H1 (cell line): ENCODE measurements around the gene ENKD1. TPM values are rescaled to one million over a fixed set of nuclear protein-coding genes. Genes with fewer than 3 reads are reported as not detected.

ENCODE experiments used
- CTCF ChIA-PET: fragments of 300-600 bp; sonication (Branson Sonifier 250); formaldehyde crosslinking; loops from one replicate; lab custom pipeline; 2021; ENCODE audit not compliant: partially characterized antibody; lab: Charles Lee
- POLR2A ChIA-PET: fragments of 300-600 bp; sonication (Branson Sonifier 250); formaldehyde crosslinking; loops from one replicate; lab custom pipeline; 2021; ENCODE audit warnings: inconsistent platforms; ENCODE audit not compliant: partially characterized antibody; lab: Charles Lee
- DNase-seq, 2 experiments: peaks; one replicate each; pipeline versions ENCODE4 v3.0.0 to v3.0.0-alpha.2; 2010 to 2022; ENCODE audit warnings: low spot score in 2 of 2, low read depth in 1 of 2, mixed read lengths in 1 of 2
- FAIRE-seq: peaks from 2 replicates; lab custom pipeline; 2011; peaks lifted over from hg19 to GRCh38; lab: Jason Lieb, UNC
- H2AFZ ChIP-seq: 2 replicates; pipeline ENCODE4 v1.8.1; 2012; ENCODE audit warnings: low read length, inconsistent platforms
- H2AK5ac ChIP-seq: 2 replicates; pipeline ENCODE4 v1.6.1; 2013; ENCODE audit warnings: low read depth, low read length
- H2BK120ac ChIP-seq: replicated peaks from 2 replicates; pipeline ENCODE3; 2013; ENCODE audit warnings: low read depth, low read length, inconsistent platforms
- H2BK12ac ChIP-seq: 2 replicates; pipeline ENCODE4 v1.6.1; 2013; ENCODE audit warnings: low read depth, low read length
- H2BK15ac ChIP-seq: 2 replicates; pipeline ENCODE4 v1.6.1; 2013; ENCODE audit warnings: low read length
- H2BK20ac ChIP-seq: 2 replicates; pipeline ENCODE4 v1.6.1; 2013; ENCODE audit warnings: low read length
- H2BK5ac ChIP-seq: 2 replicates; pipeline ENCODE4 v1.6.1; 2013; ENCODE audit warnings: low read depth, low read length
- H3K14ac ChIP-seq: 2 replicates; pipeline ENCODE4 v1.6.1; 2013; ENCODE audit warnings: inconsistent platforms; ENCODE audit not compliant: insufficient read length
- H3K18ac ChIP-seq: 2 replicates; pipeline ENCODE4 v1.6.1; 2013; ENCODE audit warnings: low read length; ENCODE audit errors: extremely low read depth
- H3K23ac ChIP-seq: 2 replicates; pipeline ENCODE4 v1.6.1; 2013; ENCODE audit warnings: inconsistent platforms; ENCODE audit not compliant: insufficient read length
- H3K23me2 ChIP-seq: 2 replicates; pipeline ENCODE4 v1.6.1; 2013; ENCODE audit warnings: low read depth, low read length
- H3K27ac ChIP-seq: 2 replicates; pipeline ENCODE4 v1.6.1; 2011; ENCODE audit warnings: low read depth, low read length, inconsistent platforms
- H3K27me3 ChIP-seq, 4 experiments: replicated peaks in 1 of 4; 1 replicate in 1 of 4; 2 replicates in 3 of 4; pipeline versions ENCODE4 v1.6.1 to v1.8.1; 2011 to 2013; ENCODE audit warnings: low read length in 3 of 4, mild to moderate bottlenecking in 3 of 4, inconsistent platforms in 2 of 4, mixed read lengths in 2 of 4, moderate library complexity in 1 of 4; ENCODE audit not compliant: control insufficient read depth in 3 of 4, insufficient read depth in 3 of 4; ENCODE audit errors: extremely low read depth in 1 of 4
- H3K36me3 ChIP-seq, 4 experiments: 2 replicates each; pipeline versions ENCODE4 v1.6.1 to v1.8.1; 2011 to 2013; ENCODE audit warnings: mild to moderate bottlenecking in 4 of 4, low read length in 3 of 4, moderate library complexity in 2 of 4, control low read depth in 1 of 4, inconsistent platforms in 1 of 4; ENCODE audit not compliant: insufficient read depth in 4 of 4, control insufficient read depth in 2 of 4
- H3K4ac ChIP-seq: replicated peaks from 2 replicates; pipeline ENCODE3; 2013; ENCODE audit warnings: low read length, low read depth, mixed read lengths, inconsistent platforms; ENCODE audit not compliant: insufficient read length
- H3K4me1 ChIP-seq, 4 experiments: replicated peaks in 1 of 4; 1 replicate in 1 of 4; 2 replicates in 3 of 4; pipeline versions ENCODE4 v1.6.1 to v1.8.1; 2011 to 2013; ENCODE audit warnings: low read length in 3 of 4, inconsistent platforms in 2 of 4, mixed read lengths in 1 of 4; ENCODE audit not compliant: insufficient read depth in 4 of 4, control insufficient read depth in 3 of 4
- H3K4me2 ChIP-seq, 2 experiments: 2 replicates each; pipeline versions ENCODE4 v1.6.1 to v1.8.1; 2011 to 2013; ENCODE audit warnings: low read depth in 2 of 2, low read length in 2 of 2, control low read depth in 1 of 2, inconsistent platforms in 1 of 2, mild to moderate bottlenecking in 1 of 2; ENCODE audit not compliant: insufficient read depth in 1 of 2
- H3K4me3 ChIP-seq, 4 experiments: fragments of 200-600, 300-600 bp in 1 of 4; sonication (generic), shearing (Covaris generic), sonication (Bioruptor Twin) in 1 of 4; 2 replicates each; pipeline versions ENCODE4 v1.5.1 to v1.8.1; 2011 to 2016; ENCODE audit warnings: low read length in 4 of 4, low read depth in 3 of 4, control low read depth in 2 of 4, inconsistent platforms in 2 of 4, mild to moderate bottlenecking in 2 of 4, mixed read lengths in 1 of 4, moderate library complexity in 1 of 4; ENCODE audit not compliant: insufficient read depth in 2 of 4; ENCODE audit errors: extremely low read depth in 1 of 4
- H3K56ac ChIP-seq: replicated peaks from 2 replicates; pipeline ENCODE3; 2013; ENCODE audit warnings: low read depth, mild to moderate bottlenecking, mixed read lengths, low read length, inconsistent platforms; ENCODE audit not compliant: insufficient read length
- H3K79me1 ChIP-seq: 2 replicates; pipeline ENCODE4 v1.6.1; 2013; ENCODE audit warnings: low read depth, low read length, control low read depth
- H3K79me2 ChIP-seq, 2 experiments: 2 replicates each; pipeline versions ENCODE4 v1.6.1 to v1.8.1; 2012 to 2013; ENCODE audit warnings: low read length in 2 of 2, mild to moderate bottlenecking in 2 of 2, inconsistent platforms in 1 of 2; ENCODE audit not compliant: insufficient read depth in 2 of 2, control insufficient read depth in 1 of 2
- H3K9ac ChIP-seq, 4 experiments: replicated peaks in 1 of 4; 1 replicate in 1 of 4; 2 replicates in 3 of 4; pipeline versions ENCODE4 v1.6.1 to v1.8.1; 2011 to 2013; ENCODE audit warnings: low read depth in 3 of 4, low read length in 3 of 4, control low read depth in 2 of 4, mild to moderate bottlenecking in 2 of 4, moderate library complexity in 2 of 4, inconsistent platforms in 1 of 4; ENCODE audit errors: extremely low read depth in 1 of 4
- H3K9me3 ChIP-seq, 2 experiments: 2 replicates each; pipeline versions ENCODE4 v1.6.1 to v1.8.1; 2012 to 2013; ENCODE audit warnings: mild to moderate bottlenecking in 2 of 2, moderate library complexity in 2 of 2, control low read depth in 1 of 2, inconsistent platforms in 1 of 2, low read depth in 1 of 2, low read length in 1 of 2, mixed read lengths in 1 of 2; ENCODE audit not compliant: insufficient read depth in 2 of 2
- H4K20me1 ChIP-seq, 2 experiments: replicated peaks in 1 of 2; 2 replicates each; pipeline versions ENCODE3 to v1.8.1; 2011 to 2013; ENCODE audit warnings: inconsistent platforms in 2 of 2, low read length in 2 of 2, mild to moderate bottlenecking in 1 of 2; ENCODE audit not compliant: insufficient read depth in 2 of 2, control insufficient read depth in 1 of 2
- H4K5ac ChIP-seq: 2 replicates; pipeline ENCODE4 v1.6.1; 2013; ENCODE audit warnings: low read length, low read depth, mixed read lengths, inconsistent platforms; ENCODE audit not compliant: insufficient read length
- H4K8ac ChIP-seq: 2 replicates; pipeline ENCODE4 v1.8.0; 2013; ENCODE audit warnings: mild to moderate bottlenecking, moderate library complexity, low read length, inconsistent platforms; ENCODE audit not compliant: insufficient read depth; ENCODE audit errors: extremely low read depth
- H4K91ac ChIP-seq: replicated peaks from 2 replicates; pipeline ENCODE3; 2013; ENCODE audit warnings: low read length, mixed read lengths, inconsistent platforms; ENCODE audit not compliant: insufficient read length
- BACH1 ChIP-seq: IDR thresholded peaks from 2 replicates; pipeline ENCODE4 v1.6.1; 2012; ENCODE audit warnings: low read length, improper control_type of control experiment
- CEBPB ChIP-seq: IDR thresholded peaks from 2 replicates; pipeline ENCODE4 v1.6.1; 2012; ENCODE audit warnings: low read depth, low read length
- CTCF ChIP-seq, 3 experiments: IDR thresholded peaks; 1 replicate in 2 of 3; 2 replicates in 1 of 3; pipeline versions ENCODE4 v1.5.1 to v1.6.1; 2011; ENCODE audit warnings: low read length in 3 of 3, mild to moderate bottlenecking in 3 of 3, inconsistent platforms in 2 of 3, low read depth in 1 of 3, moderate library complexity in 1 of 3; ENCODE audit not compliant: insufficient read depth in 1 of 3; ENCODE audit errors: control extremely low read depth in 1 of 3
- FOSL1 ChIP-seq: IDR thresholded peaks from 2 replicates; pipeline ENCODE4 v1.6.1; 2011; ENCODE audit warnings: mild to moderate bottlenecking, low read depth, low read length, moderate library complexity; ENCODE audit not compliant: insufficient read depth
- JUND ChIP-seq: IDR thresholded peaks from 2 replicates; pipeline ENCODE4 v1.6.1; 2011; ENCODE audit warnings: mild to moderate bottlenecking, improper control_type of control experiment, low read length
- RBBP5 ChIP-seq: IDR thresholded peaks from 2 replicates; pipeline ENCODE4 v1.7.1; 2012; ENCODE audit warnings: low read depth, mild to moderate bottlenecking, inconsistent platforms, low read length, moderate library complexity, borderline replicate concordance
- SP4 ChIP-seq: IDR thresholded peaks from 2 replicates; pipeline ENCODE4 v1.6.1; 2012; ENCODE audit warnings: low read length, inconsistent platforms
- TAF1 ChIP-seq: IDR thresholded peaks from 2 replicates; pipeline ENCODE4 v1.6.1; 2011; ENCODE audit warnings: mild to moderate bottlenecking, low read depth, low read length
- TBP ChIP-seq: IDR thresholded peaks from 2 replicates; pipeline ENCODE4 v1.6.1; 2011; ENCODE audit warnings: low read depth, low read length, improper control_type of control experiment
- WGBS, 2 experiments: shearing (Covaris generic) in 1 of 2; methylation state at CpG; one replicate each; pipeline versions ENCODE4 v1.1.6 to v1.1.7; 2013 to 2015; ENCODE audit warnings: low lambda C conversion rate in 2 of 2, mixed read lengths in 2 of 2, inconsistent platforms in 1 of 2, low coverage in 1 of 2, missing lambda C conversion rate in 1 of 2; ENCODE audit not compliant: insufficient replicate concordance in 2 of 2, insufficient coverage in 1 of 2, insufficient read length in 1 of 2; ENCODE audit errors: extremely low coverage in 1 of 2, missing lambda C conversion rate in 1 of 2; 5-methylcytosine and 5-hydroxymethylcytosine counted together
- polyA plus RNA-seq, 7 experiments: library from polyadenylated mRNA; depleted of rRNA in 3 of 7; stranded (reverse) in 5 of 7; unstranded in 2 of 7; fragments of >200 nt in 5 of 7; fragments of 200-250 nt in 2 of 7; gene quantifications; 1 replicate in 5 of 7; 2 replicates in 1 of 7; 4 replicates in 1 of 7; pipeline versions ENCODE4 v1.2.1 to v1.2.3, GENCODE V29; 2011 to 2013; ENCODE audit warnings: missing spikeins in 2 of 7, mixed read lengths in 2 of 7
- total RNA-seq: library from RNA; stranded (reverse); fragmentation: NEBNext Ultra II Directional; extraction: Animal tissue kit (Norgen Biotek cat#: 25700); gene quantifications from 2 replicates; pipeline ENCODE4 v1.2.1, GENCODE V29; 2021
- TF ChIP-seq, protein P1 (sequence below): IDR thresholded peaks from 2 replicates; pipeline ENCODE4 v1.6.1; 2012; ENCODE audit warnings: low read length, inconsistent platforms

ENKD1 gene
- total and polyA plus RNA-seq, 2 of the 8 experiments (the other 6 are each of a cell fraction or from before 2014, with no cell fraction given): 12.9 to 16.1 TPM

DNA sequence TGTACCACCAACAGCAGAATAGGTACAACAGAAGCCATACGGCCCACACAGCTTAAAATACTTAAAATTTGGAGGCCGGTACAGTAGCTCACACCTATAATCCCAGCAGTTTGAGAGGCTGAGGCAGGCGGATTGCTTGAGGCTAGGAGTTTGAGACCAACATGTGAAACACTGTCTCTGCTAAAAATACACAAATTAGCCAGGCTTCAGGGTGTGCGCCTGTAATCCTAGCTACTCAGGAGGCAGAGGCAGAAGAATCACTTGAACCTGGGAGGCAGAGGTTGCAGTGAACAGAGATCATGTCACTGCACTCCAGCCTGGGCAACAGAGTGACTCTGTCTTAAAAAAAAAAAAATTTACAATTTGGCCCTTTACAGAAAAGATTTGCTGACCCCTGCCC, 35.6 kb upstream of the ENKD1 start:
- Histone ChIP-seq H2BK5ac (no peak overlapping the region), H2BK15ac (no peak overlapping the region), H2AFZ (no peak overlapping the region), H3K27ac (no peak overlapping the region), H3K9me3 (peaks cover 0 to 4% of the 10 kb centered on the region in 2 experiments; a peak in 1 of 4 replicates), H3K36me3 (peaks cover 0 to 3% (median 0%) of the 10 kb centered on the region in 4 experiments; a peak in 1 of 8 replicates), H2AK5ac (no peak overlapping the region), H3K79me2 (peaks cover 0 to 30% of the 10 kb centered on the region in 2 experiments; a peak in 2 of 4 replicates), H3K4me2 (no peak overlapping the region), H3K14ac (no peak overlapping the region), H3K23ac (no peak overlapping the region), H2BK12ac (no peak overlapping the region), H4K20me1 (peaks cover 0 to 3% of the 10 kb centered on the region in 2 experiments), H3K9ac (no peak overlapping the region), H3K79me1 (peaks cover 7% of the 10 kb centered on the region; the same call in 1 of the 2 replicates), H3K27me3 (no peaks in the 10 kb centered on the region), H2BK20ac (no peak overlapping the region), H4K8ac (no peak overlapping the region), H3K23me2 (no peaks in the 10 kb centered on the region), H3K4ac (no peak overlapping the region), H3K4me3 (no peak overlapping the region), H3K18ac (no peak overlapping the region), H3K56ac (no peak overlapping the region), H4K5ac (no peak overlapping the region), H2BK120ac (no peak overlapping the region), H3K4me1 (peaks cover 0 to 3% (median 2%) of the 10 kb centered on the region in 4 experiments; a peak in 1 of 7 replicates), H4K91ac (no peak overlapping the region)
- DNase-seq (no peak), FAIRE-seq (no peak)
- ChIA-PET CTCF (interaction anchor here (0.6 to 1.2 kb wide), 2 partner anchors 15 to 29 kb away, joined by 3 to 4 read pairs; no protein-coding TSS in a partner anchor), POLR2A (interaction anchor here (0.6 to 0.7 kb wide), 3 partner anchors 19 to 285 kb away, joined by 3 to 4 read pairs (median 3); partner anchors contain the start of gene PSKH1)
- WGBS, 2 experiments: 87% methylated on average over 4 of the region's 4 CpGs; no CpG with 5 or more reads in 1 of the 2 experiments
- TF ChIP-seq JUND (no peak), RBBP5 (no peak), CEBPB (no peak), BACH1 (no peak), SP4 (no peak), CTCF (IDR thresholded peaks at IDR 0.05; ENCODE audit: control extremely low read depth in 1 of 3, insufficient read depth in 1 of 3, low read depth in 1 of 3, low read length in 3 of 3) (no peak), TAF1 (no peak), FOSL1 (no peak), TBP (no peak)
- TF ChIP-seq, protein P1, sequence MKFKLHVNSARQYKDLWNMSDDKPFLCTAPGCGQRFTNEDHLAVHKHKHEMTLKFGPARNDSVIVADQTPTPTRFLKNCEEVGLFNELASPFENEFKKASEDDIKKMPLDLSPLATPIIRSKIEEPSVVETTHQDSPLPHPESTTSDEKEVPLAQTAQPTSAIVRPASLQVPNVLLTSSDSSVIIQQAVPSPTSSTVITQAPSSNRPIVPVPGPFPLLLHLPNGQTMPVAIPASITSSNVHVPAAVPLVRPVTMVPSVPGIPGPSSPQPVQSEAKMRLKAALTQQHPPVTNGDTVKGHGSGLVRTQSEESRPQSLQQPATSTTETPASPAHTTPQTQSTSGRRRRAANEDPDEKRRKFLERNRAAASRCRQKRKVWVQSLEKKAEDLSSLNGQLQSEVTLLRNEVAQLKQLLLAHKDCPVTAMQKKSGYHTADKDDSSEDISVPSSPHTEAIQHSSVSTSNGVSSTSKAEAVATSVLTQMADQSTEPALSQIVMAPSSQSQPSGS: no peak
